ENCODE data around the gene PRR3. TPM values are rescaled to one million over a fixed set of nuclear protein-coding genes. Genes with fewer than 3 reads are reported as not detected.
"Not testable (repeated sequence)": the region's sequence is repeated elsewhere in the genome, so short reads cannot be mapped to it uniquely, and the experiment has no call there.

Gene PRR3, protein sequence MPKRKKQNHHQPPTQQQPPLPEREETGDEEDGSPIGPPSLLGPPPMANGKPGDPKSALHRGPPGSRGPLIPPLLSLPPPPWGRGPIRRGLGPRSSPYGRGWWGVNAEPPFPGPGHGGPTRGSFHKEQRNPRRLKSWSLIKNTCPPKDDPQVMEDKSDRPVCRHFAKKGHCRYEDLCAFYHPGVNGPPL
- polyA plus RNA-seq (ENCODE audit: insufficient read length) = 17.6 TPM

DNA sequence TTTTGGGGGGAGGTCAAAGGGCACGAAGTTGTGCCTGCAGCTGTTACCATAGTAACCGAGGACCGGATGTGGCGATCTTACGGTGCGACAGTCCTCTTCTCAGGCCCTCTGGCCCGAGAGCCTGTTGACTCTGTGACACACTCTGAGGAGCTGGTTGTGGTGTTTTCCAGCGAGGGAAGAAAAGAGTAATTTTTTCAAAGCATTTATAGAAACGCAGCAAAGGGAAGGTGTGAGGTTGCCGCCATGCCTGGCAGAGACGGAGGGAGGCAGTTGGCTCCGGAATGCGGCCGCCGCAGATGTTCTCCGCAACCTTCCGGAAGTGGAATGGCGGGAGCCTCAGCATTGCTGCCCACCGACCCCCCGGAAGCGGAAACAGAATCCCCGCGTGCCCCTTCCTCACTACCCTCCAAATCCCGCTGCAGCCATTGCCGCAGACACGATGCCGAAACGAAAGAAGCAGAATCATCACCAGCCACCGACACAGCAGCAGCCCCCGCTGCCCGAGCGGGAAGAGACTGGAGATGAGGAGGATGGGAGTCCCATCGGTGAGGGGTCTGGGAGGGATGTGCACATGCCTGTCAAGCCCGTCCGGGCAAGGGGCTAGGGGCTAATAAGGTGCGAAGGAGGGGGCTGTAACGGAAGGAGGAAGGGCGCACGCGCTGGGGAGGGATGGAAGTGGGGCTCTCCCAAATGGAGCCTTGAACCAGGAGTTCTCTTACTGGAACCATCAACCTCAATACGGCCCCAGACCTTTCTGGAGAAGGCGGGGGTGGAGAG, at the start of gene PRR3:
TSS of gene PRR3 (plus strand) at position 390 of the 777 bp plus-strand sequence. CDS start at position 440, 50 bp downstream.
- peak; percentile 89 for DNase-seq (ENCODE audit: low read depth)

DNA sequence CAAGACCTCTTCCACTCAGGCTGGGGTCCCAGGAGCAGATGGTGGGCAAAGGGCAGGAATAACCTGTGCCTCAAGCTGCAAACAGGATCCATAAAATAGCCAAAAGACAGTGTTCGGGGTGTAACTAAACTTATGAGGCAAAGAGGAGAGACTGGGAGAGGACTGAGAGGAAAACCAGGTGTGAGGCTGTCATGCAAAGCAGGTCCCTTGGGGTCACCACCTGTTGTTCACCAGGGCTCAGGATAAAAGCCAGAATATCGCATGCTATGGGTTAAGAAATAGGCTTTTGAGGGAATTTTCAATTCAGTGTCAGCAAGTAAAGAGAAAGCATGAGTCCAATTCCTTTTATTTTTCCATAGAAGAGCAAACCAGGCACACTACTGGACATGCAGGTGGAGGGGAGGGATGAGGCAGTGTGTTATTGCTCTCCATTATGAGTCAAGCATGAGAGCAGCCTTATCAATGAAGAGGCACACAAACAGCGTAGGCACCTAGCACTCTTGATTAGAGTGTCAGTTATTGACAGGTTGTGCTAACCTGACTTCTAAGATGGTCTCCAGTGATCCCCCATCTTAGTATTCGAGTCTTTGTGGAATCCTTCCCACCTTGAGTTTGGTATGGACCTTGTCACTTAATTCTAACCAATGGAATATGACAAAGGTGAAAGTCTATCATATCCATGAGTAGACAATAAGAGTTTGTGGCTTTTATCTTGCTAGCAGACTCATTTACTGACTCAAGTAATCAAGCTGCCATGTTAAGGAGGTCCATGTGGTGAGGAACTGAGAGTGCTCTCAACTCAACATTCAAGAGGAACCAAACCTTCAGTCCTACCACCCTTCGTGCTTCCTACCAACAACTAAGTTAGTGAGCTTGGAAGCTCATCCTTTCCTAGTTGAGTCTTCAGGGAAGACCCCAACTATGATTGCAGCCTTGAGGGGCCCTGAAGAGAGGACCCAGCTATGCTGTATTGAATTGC, 49.0 kb upstream of the PRR3 start:
- DNase-seq (ENCODE audit: low read depth) = no peak

DNA sequence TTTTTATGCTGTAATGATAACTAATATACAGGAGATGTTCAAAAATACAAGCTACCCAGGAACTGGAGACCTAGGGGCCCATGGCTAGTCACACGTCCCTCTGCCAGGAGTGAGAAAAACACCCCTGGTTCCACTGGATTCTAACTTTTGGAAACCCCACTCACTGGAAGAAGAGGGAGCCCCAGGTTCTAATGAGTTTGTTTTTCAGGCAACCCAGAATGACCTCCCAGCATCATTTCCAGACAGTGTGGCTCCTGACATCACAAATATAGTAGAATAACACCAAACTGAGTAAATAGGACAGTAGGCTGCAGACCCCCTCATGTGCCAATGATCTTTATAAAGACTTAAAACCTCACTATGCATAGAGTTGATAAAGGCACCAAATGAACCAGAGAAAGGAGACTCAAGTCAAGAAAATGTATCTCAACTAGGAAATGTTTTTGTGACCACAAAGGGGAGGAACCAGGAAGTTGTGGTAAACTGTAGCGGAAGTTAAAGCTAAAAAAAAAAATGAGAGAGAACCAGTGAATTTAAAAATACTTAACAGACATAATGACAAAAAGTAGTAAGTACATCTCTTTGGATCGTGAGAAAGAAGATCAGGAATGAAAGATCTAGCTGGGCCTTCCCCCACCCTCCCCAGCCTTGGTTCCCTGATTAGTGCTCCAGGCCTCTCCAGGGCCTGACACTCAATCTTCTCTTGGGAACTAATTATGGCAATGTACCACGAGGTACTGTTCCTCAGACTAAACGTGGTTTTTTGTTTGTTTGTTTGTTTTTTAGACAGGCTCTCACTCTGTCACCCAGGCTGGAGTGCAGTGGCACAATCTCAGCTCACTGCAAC, 48.0 kb upstream of the PRR3 start:
- no peak for DNase-seq (ENCODE audit: low read depth)

DNA sequence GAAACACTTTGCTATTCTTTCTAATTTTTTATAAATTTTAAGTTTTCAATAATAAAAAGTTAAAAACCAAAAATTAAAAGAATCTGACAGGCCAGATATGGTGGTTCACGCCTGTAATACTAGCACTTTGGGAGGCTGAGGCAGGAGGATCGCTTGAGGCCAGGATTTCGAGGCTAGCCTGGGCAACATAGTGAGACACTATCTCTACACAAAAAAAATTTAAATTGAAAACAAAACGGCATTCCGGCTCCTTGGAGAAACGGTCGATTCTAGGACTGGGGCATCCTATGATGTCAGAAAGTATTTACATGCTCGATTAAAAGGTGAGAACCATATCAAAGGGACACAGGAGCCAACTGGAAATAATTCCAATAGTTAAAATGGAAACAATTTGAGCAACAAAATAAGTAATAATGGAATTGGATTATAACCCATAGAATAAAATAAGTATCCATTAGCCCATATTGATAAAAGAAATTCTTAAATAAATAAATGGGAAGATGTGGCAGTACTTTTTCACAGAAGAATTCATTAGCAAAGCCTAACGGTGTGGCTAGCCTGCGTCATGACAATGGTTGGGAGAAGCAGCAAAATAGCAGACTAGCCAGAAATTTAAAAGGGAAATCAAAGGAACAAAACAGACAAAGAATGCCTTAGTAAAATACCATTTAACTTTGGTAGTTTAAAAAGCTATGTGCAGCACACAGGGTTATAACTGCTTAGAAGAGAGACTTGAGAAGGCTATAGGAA, 46.5 kb upstream of the PRR3 start:
- no peak for DNase-seq (ENCODE audit: low read depth)

DNA sequence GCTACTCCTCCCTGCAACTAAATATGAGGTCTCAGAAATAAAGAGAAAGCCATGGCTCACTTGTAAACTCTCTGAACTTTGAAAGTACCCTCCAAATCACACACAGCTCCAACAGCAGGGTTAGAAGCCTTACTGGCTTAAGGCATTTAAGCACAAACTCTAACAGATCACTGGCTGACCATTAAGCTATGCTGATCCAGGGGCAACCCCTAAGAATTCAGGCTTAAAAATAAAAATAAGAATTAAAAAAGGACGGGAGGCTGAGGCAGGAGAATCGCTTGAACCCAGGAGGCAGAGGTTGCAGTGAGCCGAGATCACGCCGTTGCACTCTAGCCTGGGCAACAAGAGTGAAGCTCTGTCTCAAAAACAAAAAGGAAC, 45.9 kb upstream of the PRR3 start:
- no peak for DNase-seq (ENCODE audit: low read depth)

DNA sequence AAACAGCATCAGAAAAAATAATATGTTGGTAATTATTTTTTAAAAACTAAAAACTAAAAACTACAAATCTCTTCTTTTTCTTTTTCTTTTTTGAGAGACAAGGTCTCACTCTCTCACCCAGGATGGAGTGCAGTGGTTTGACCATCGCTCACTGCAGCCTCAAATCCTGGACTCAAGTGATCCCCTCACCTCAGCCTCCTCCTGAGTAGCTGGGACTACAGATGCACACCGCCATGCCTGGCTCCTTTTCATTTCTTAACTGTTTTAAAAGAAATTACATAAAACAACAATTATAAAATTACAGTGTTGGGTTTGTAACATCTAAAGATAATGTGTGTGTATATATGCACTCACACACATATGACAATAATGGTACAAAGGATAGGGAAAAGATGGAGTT, 43.6 kb upstream of the PRR3 start:
- no peak for DNase-seq (ENCODE audit: low read depth)

DNA sequence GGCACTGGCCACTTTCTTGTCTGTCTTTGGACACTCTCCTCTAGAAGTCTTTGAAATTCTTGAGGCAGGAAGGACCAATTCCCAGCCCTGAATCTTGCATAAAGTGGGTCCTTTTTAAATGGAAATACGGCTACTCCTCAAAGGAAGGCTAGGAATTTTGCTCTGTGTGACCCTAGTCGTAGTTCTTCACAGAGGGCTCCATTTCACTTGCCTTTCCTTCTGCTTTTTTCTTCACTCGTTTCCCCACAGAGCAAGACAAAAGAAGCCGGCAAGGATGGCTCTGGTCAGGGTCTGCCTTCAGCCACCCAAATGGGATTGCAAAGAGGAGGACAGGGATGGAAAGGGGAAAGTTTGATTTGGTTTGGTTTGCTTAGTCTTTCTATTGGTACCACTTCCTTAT, 42.0 kb upstream of the PRR3 start:
- no peak for DNase-seq (ENCODE audit: low read depth)

DNA sequence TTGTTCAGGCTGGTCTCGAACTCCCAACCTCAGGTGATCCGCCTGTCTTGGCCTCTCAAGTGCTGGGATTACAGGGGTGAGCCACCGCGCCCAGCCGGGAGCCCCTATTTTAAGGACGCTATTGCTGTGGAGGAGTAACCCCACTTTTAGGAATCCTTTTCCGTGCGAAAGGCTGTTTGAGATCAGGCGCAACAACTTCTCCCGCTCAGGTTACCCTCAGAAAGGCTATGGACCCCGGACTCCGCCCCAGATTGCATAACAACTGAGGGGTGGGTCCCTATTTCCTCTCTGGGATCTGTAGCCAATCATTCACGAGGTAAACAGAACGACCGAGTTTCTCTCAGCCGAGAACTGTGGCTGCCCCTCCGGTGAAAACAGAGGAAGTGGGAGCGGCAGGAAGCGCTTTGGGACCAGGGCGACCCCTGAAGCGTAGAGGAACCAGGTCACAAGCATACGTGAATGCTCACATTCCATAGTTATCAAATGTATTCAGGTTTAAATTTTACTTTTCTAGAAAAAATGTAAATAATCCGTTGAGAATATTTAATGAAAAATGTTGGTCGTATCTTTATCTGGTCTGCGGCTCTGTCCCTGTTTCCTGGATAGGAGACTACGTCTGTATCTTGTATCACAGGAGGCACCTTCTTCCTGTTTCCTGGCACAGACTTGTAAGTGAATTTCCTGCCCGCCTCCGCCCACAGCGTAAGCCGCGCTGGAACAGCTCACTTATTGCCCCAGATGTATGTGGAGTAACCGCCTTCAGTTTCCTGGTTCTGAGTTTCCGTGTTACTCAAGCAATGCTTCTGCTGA, 40.9 kb upstream of the PRR3 start:
- DNase-seq (ENCODE audit: low read depth) = peak; percentile 80

DNA sequence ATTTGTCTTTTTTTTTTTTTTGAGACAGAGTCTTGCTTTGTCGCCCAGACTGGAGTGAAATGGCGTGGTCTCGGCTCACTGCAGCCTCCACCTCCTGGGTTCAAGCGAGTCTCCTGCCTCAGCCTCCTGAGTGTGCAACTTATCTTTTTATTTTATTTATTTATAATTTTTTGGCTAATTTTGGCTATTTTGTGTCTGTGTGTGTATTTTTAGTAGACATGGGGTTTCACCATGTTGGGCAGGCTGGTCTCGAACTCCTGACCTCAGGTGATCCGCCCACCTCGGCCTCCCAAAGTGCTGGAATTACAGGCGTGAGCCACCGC, 40.4 kb upstream of the PRR3 start:
- not testable (repeated sequence) for DNase-seq (ENCODE audit: low read depth)

DNA sequence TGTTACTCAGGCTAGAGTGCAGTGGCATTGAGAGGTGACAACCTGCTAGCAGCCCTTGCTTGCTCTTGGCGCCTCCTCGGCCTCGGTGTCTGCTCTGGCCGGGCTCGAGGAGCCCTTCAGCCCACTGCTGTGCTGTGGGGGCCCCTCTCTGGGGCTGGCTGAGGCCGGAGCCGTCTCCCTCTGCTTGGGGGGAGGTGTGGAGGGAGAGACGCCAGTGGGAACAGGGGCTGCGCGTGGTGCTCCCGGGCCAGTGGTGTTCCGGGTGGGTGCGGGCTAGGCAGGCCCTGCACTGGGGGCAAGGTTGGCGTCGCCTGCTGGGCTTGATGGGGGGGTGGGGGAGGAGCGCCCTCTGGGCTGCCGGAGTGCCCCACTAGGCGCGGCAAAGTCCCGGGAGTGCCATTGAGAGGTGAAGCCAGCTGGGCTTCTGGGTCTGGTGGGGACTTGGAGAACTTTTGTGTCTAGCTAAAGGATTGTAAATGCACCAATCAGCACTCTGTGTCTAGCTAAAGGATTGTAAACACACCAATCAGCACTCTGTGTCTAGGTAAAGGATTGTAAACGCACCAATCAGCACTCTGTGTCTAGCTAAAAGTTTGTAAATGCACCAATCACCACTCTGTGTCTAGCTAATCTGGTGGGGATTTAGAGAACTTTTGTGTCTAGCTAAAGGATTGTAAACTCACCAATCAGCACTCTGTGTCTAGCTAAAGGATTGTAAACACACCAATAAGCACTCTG, 39.2 kb upstream of the PRR3 start:
- DNase-seq (ENCODE audit: low read depth) = not testable (repeated sequence)

DNA sequence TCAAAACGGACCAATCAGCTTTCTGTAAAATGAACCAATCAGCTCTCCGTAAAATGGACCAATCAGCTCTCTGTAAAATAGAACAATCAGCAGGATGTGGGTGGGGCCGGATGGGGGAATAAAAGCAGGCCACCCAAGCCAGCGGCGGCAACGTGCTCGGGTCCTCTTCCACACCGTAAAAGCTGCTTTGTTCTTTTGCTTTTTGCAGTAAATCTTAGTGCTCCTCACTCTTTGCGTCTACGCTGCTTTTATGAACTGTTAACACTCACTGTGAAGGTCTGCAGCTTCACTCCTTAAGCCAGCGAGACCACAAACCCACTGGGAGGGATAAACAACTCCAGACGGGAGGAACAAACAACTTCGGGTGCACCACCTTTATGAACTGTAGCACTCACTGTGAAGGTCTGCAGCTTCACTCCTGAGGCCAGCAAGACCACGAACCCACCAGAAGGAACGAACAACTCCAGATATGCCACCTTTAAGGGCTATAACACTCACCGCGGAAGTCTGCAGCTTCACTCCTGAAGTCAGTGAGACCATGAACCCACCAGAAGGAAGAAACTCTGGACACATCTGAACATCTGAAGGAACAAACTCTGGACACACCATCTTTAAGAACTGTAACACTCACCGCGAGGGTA, 38.5 kb upstream of the PRR3 start:
- not testable (repeated sequence) for DNase-seq (ENCODE audit: low read depth)

DNA sequence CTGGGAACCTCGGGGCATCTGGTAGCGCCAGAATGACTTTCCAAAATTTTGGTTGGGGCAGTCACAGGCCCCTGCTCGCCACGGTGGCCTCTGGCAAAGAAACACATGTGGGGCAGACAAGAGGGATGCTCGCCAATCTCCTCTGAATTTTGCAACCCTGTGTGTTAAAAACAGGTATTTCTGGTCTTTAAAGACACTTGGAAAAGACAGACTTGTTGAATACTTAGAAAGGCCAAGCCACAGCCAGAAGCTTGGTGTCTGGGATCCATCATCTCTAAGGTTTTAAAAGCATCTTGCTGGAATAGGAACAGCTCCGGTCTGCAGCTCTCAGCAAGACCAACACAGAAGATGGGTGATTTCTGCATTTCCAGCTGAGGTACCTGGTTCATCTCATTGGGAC, 36.6 kb upstream of the PRR3 start:
- no peak for DNase-seq (ENCODE audit: low read depth)

DNA sequence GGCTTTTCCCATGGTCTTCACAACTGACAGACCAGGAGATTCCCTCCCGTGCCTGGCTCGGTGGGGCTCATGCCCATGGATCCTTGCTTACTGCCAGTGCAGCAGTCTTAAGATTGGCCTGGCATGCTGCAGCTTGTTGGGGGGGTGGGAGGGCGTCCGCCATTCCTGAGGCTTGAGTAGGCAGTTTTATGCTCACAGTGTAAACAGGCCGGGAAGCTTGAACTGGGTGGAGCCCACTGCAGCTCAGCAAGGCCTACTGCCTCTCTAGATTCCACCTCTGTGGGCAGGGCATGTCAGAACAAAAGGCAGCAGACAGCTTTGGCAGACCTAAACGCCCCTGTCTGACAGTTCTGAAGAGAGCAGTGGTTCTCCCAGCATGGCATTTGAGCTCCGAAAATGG, 36.0 kb upstream of the PRR3 start:
- not testable (repeated sequence) for DNase-seq (ENCODE audit: low read depth)

DNA sequence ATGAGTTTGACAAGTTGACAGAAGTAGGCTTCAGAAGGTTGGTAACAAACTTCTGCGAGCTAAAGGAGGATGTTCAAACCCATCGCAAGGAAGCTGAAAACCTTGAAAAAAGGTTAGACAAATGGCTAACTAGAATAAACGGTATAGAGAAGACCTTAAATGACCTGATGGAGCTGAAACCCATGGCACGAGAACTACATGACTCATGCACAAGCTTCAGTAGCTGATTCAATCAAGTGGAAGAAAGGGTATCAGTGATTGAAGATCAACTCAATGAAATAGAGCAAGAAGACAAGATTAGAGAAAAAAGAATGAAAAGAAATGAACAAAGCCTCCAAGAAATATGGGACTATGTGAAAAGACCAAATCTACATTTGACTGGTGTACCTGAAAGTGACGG, 35.1 kb upstream of the PRR3 start:
- DNase-seq (ENCODE audit: low read depth) = not testable (repeated sequence)

DNA sequence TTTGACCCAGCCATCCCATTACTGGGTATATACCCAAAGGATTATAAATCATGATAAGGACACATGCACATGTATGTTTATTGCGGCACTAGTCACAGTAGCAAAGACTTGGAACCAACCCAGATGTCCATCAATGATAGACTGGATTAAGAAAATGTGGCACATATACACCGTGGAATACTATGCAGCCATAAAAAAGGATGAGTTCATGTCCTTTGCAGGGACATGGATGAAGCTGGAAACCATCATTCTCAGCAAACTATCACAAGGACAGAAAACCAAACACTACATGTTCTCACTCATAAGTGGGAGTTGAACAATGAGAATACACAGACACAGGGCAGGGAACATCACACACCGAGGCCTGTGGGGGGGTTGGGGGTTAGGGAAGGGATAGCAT, 30.7 kb upstream of the PRR3 start:
- not testable (repeated sequence) for DNase-seq (ENCODE audit: low read depth)

DNA sequence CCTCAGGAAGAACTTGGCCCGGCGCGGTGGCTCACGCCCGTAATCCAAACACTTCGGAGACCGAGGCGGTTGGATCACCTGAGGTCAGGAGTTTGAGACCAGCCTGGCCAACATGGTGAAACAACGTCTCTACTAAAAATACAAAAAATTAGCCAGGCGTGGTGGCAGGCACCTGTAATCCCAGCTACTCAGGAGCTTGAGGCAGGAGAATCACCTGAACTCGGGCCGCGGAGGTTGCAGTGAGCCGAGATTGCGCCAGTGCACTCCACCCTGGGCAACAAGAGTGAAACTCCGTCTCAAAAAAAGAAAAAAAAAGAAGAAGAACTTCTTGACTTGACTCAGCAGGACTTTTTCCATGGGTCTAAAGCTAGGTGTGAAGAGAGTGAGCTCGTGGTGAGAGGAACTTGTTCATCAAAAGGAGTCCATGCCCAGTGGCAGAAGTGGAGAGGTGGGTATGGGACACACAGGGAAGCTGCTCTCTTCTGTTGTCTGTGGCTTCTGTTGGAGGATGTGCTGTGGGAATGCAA, 27.7 kb upstream of the PRR3 start:
- DNase-seq (ENCODE audit: low read depth) = not testable (repeated sequence)

DNA sequence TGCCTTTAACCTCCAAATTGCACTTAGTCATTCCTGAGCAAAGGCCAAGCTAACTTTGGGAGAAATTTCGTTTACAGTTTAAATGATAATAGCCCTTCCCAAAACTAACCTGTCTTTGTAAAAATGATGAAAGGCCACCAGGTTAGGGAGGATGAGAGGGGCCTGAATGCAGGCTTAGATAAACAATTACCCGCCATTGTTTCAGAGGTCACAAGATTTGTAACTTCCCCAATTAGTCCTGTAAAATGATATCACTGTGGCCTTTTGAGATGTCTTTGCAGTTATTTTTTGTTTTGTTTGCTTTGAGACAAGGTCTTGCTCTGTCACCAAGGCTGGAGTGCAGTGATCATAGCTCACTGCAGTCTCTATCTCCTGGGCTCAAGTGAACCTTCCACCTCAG, 27.1 kb upstream of the PRR3 start:
- no peak for DNase-seq (ENCODE audit: low read depth)
